Suppressor macrophage treated with lipopolysaccharide for 4 hours (primary cell): ENCODE measurements around the gene CASP7.

Source experiments
- DNase-seq: peaks from one replicate; pipeline ENCODE4 v3.0.0-alpha.2; 2020

Gene CASP7

GRCh38 chr10:113666682-113667252, 12.9 kb upstream of the CASP7 start:
- peak; percentile 15 for DNase-seq

- DNase-seq: peak; percentile 90
These were observed 739 bp downstream of the CASP7 start for GRCh38 chr10:113680190-113681111.

GRCh38 chr10:113681533-113682470, 2.1 kb downstream of the CASP7 start:
- peak; percentile 75 for DNase-seq

- peak; percentile 46 for DNase-seq
These were observed 3.6 kb downstream of the CASP7 start for GRCh38 chr10:113683300-113683699.

- DNase-seq: no peak
These were observed 6.3 kb downstream of the CASP7 start for GRCh38 chr10:113686028-113686427.

- no peak for DNase-seq
These were observed 7.3 kb downstream of the CASP7 start for GRCh38 chr10:113687037-113687436.

- no peak for DNase-seq
These were observed 9.3 kb downstream of the CASP7 start for GRCh38 chr10:113689057-113689456.

GRCh38 chr10:113689574-113689973, 9.9 kb downstream of the CASP7 start:
- DNase-seq: no peak

- no peak for DNase-seq
These were observed 11.0 kb downstream of the CASP7 start for GRCh38 chr10:113690749-113691148.

GRCh38 chr10:113691381-113691780, 11.7 kb downstream of the CASP7 start:
- no peak for DNase-seq

GRCh38 chr10:113692271-113692670, 12.6 kb downstream of the CASP7 start:
- no peak for DNase-seq

GRCh38 chr10:113693348-113693747, 13.6 kb downstream of the CASP7 start:
- no peak for DNase-seq

- peak; percentile 13 for DNase-seq
These were observed 16.0 kb downstream of the CASP7 start for GRCh38 chr10:113695691-113696090.

GRCh38 chr10:113697595-113697994, 17.9 kb downstream of the CASP7 start:
- DNase-seq: no peak

- DNase-seq: peak; percentile 33
These were observed 25.1 kb downstream of the CASP7 start for GRCh38 chr10:113704637-113705343.

GRCh38 chr10:113705344-113705652, 25.6 kb downstream of the CASP7 start:
- DNase-seq: no peak

- no peak for DNase-seq
These were observed 26.9 kb downstream of the CASP7 start for GRCh38 chr10:113706623-113707022.

GRCh38 chr10:113708640-113709039, 28.9 kb downstream of the CASP7 start:
- no peak for DNase-seq

GRCh38 chr10:113709221-113709838, 29.6 kb downstream of the CASP7 start:
- DNase-seq: no peak

- no peak for DNase-seq
These were observed 31.4 kb downstream of the CASP7 start for GRCh38 chr10:113711142-113711541.

- no peak for DNase-seq
These were observed 32.3 kb downstream of the CASP7 start for GRCh38 chr10:113712024-113712423.
